DND-41 (cell line): ENCODE data around the gene FOXP1.

ENCODE experiments used
- ATAC-seq: fragments of 200-7000 bp; cut with Tn5 transposase; 3 replicates; pipeline ENCODE4 v1.9.1; 2021; ENCODE audit warnings: low read depth; ENCODE audit not compliant: insufficient read depth
- DNase-seq: peaks from one replicate; pipeline ENCODE4 v3.0.0-alpha.2; 2020
- H2AFZ ChIP-seq: 2 replicates; pipeline ENCODE4 v1.6.0; 2012; ENCODE audit warnings: low read depth, low read length
- H3K27ac ChIP-seq: 2 replicates; pipeline ENCODE4 v1.5.1; 2012; ENCODE audit warnings: low read length, inconsistent platforms
- H3K27me3 ChIP-seq: fragments of 200-600 bp; sonication (generic); 2 replicates; pipeline ENCODE4 v1.6.0; 2012; ENCODE audit warnings: low read length, mild to moderate bottlenecking, inconsistent platforms; ENCODE audit not compliant: insufficient read depth, poor library complexity
- H3K36me3 ChIP-seq: 2 replicates; pipeline ENCODE4 v1.5.1; 2012; ENCODE audit warnings: low read length, inconsistent platforms; ENCODE audit not compliant: insufficient read depth
- H3K4me1 ChIP-seq: 2 replicates; pipeline ENCODE4 v1.5.1; 2012; ENCODE audit warnings: mild to moderate bottlenecking, low read length; ENCODE audit not compliant: insufficient read depth
- H3K4me2 ChIP-seq: 2 replicates; pipeline ENCODE4 v1.6.0; 2012; ENCODE audit warnings: mild to moderate bottlenecking, moderate library complexity, low read length, inconsistent platforms; ENCODE audit not compliant: insufficient read depth
- H3K4me3 ChIP-seq, 2 experiments: fragments of 200-600 bp in 1 of 2; shearing (Covaris generic) in 1 of 2; 2 replicates each; pipeline ENCODE4 v1.5.1; 2012 to 2016; ENCODE audit warnings: inconsistent platforms in 2 of 2, low read length in 2 of 2, mild to moderate bottlenecking in 2 of 2, low read depth in 1 of 2, moderate library complexity in 1 of 2
- H3K79me2 ChIP-seq: 2 replicates; pipeline ENCODE4 v1.6.0; 2012; ENCODE audit warnings: low read length, inconsistent platforms; ENCODE audit not compliant: insufficient read depth
- H3K9ac ChIP-seq: 2 replicates; pipeline ENCODE4 v1.6.0; 2012; ENCODE audit warnings: low read depth, mild to moderate bottlenecking, inconsistent platforms, low read length, moderate library complexity
- H3K9me3 ChIP-seq: 2 replicates; pipeline ENCODE4 v1.5.1; 2012; ENCODE audit warnings: low read length, moderate library complexity, mild to moderate bottlenecking, inconsistent platforms; ENCODE audit not compliant: insufficient read depth, severe bottlenecking
- H4K20me1 ChIP-seq: 2 replicates; pipeline ENCODE4 v1.6.0; 2012; ENCODE audit warnings: low read length; ENCODE audit not compliant: insufficient read depth
- CTCF ChIP-seq: IDR thresholded peaks from 2 replicates; pipeline ENCODE4 v1.5.1; 2012; ENCODE audit warnings: borderline replicate concordance, low read length, moderate library complexity, mild to moderate bottlenecking; ENCODE audit not compliant: poor library complexity, severe bottlenecking; ENCODE audit errors: extremely low read depth
- EZH2 ChIP-seq: IDR thresholded peaks from 3 replicates; pipeline ENCODE4 v1.6.1; 2012; ENCODE audit warnings: borderline replicate concordance, low read depth, mild to moderate bottlenecking, moderate library complexity, low read length, inconsistent platforms; ENCODE audit not compliant: severe bottlenecking

Gene FOXP1

GRCh38 chr3:71616571-71617021 lies 33.1 kb upstream of the FOXP1 start:
- H3K27me3 ChIP-seq: no peaks in the 10 kb centered on the region
- H3K79me2 ChIP-seq: no peaks in the 10 kb centered on the region
- peak overlapping the region; percentile 1 for H3K4me2 ChIP-seq
- TF ChIP-seq CTCF (no peak), EZH2 (no peak)
- peak overlapping the region; percentile 40; the same call in 1 of the 2 replicates for H2AFZ ChIP-seq
- peak overlapping the region; percentile 13; the same call in 1 of the 2 replicates for H3K9ac ChIP-seq
- peak overlapping the region; percentile 74 for H3K27ac ChIP-seq
- H3K36me3 ChIP-seq: no peaks in the 10 kb centered on the region
- H3K9me3 ChIP-seq: peaks cover 3% of the 10 kb centered on the region
- no peaks in the 10 kb centered on the region for H4K20me1 ChIP-seq
- ATAC-seq: peak; percentile 90
- H3K4me3 ChIP-seq: no peak overlapping the region
- peak; percentile 72 for DNase-seq
- peaks cover 28% of the 10 kb centered on the region for H3K4me1 ChIP-seq

GRCh38 chr3:71614869-71615268 lies 31.3 kb upstream of the FOXP1 start:
- Histone ChIP-seq H3K36me3 (no peaks in the 10 kb centered on the region), H3K4me1 (peaks cover 28% of the 10 kb centered on the region), H3K9ac (no peak overlapping the region), H3K9me3 (peaks cover 4% of the 10 kb centered on the region), H3K4me2 (no peak overlapping the region), H2AFZ (no peak overlapping the region), H3K27me3 (no peaks in the 10 kb centered on the region), H3K4me3 (no peak overlapping the region), H4K20me1 (no peaks in the 10 kb centered on the region), H3K79me2 (no peaks in the 10 kb centered on the region), H3K27ac (no peak overlapping the region)
- ATAC-seq (no peak), DNase-seq (no peak)
- TF ChIP-seq CTCF (no peak), EZH2 (no peak)

- Histone ChIP-seq H2AFZ (no peak overlapping the region), H3K27me3 (no peaks in the 10 kb centered on the region), H3K27ac (no peak overlapping the region), H3K4me3 (no peak overlapping the region), H3K4me1 (peaks cover 28% of the 10 kb centered on the region), H3K9me3 (peaks cover 4% of the 10 kb centered on the region), H3K4me2 (no peak overlapping the region), H3K9ac (no peak overlapping the region), H4K20me1 (no peaks in the 10 kb centered on the region), H3K36me3 (no peaks in the 10 kb centered on the region), H3K79me2 (no peaks in the 10 kb centered on the region)
- DNase-seq (no peak), ATAC-seq (no peak)
- TF ChIP-seq CTCF (no peak), EZH2 (no peak)
These were observed 30.9 kb upstream of the FOXP1 start for GRCh38 chr3:71614426-71614825.

GRCh38 chr3:71611099-71611498 lies 27.6 kb upstream of the FOXP1 start:
- Histone ChIP-seq H3K79me2 (no peaks in the 10 kb centered on the region), H3K9me3 (peaks cover 4% of the 10 kb centered on the region), H2AFZ (no peak overlapping the region), H3K4me1 (peaks cover 6% of the 10 kb centered on the region), H3K9ac (no peak overlapping the region), H3K4me2 (no peak overlapping the region), H3K4me3 (no peak overlapping the region), H3K27ac (no peak overlapping the region), H3K36me3 (no peaks in the 10 kb centered on the region), H3K27me3 (no peaks in the 10 kb centered on the region), H4K20me1 (no peaks in the 10 kb centered on the region)
- DNase-seq (no peak), ATAC-seq (no peak)
- no peak for TF ChIP-seq CTCF
- no peak for TF ChIP-seq EZH2
